IMR-90 (cell line): Measurements from ENCODE around the gene TMEM181. TPM values are rescaled to one million over a fixed set of nuclear protein-coding genes. Genes with fewer than 3 reads are reported as not detected.

ENCODE experiments used
- ATAC-seq: fragments of 200-7000 bp; cut with Tn5 transposase; 2 replicates; pipeline ENCODE4 v1.9.1; 2020; ENCODE audit warnings: low read depth, mild to moderate bottlenecking, moderate library complexity
- BruUV-seq: library from RNA; stranded (reverse); fragments of 400-500 nt; replicated peaks from 2 replicates; lab custom pipeline; 2021; lab: Mats Ljungman, UMichigan
- CTCF ChIA-PET: fragments of 300-600 bp; formaldehyde crosslinking; extraction: SDS; loops from one replicate; lab custom pipeline; 2021; ENCODE audit warnings: antibody characterized with exemption; lab: Yijun Ruan, JAX
- POLR2A ChIA-PET: fragments of 300-600 bp; sonication (Branson Sonifier 250); formaldehyde crosslinking; loops from one replicate; lab custom pipeline; 2022; ENCODE audit warnings: antibody characterized with exemption; ENCODE audit not compliant: unreplicated experiment; lab: Charles Lee
- DNase-seq: peaks from one replicate; pipeline ENCODE4 v3.0.0; 2013
- H2AFZ ChIP-seq: replicated peaks from 2 replicates; pipeline ENCODE3; 2013; ENCODE audit warnings: low read length, mild to moderate bottlenecking; ENCODE audit not compliant: poor library complexity
- H2AK5ac ChIP-seq: 2 replicates; pipeline ENCODE4 v1.6.1; 2013; ENCODE audit warnings: low read depth, low read length, inconsistent platforms
- H2AK9ac ChIP-seq: replicated peaks from 2 replicates; pipeline ENCODE3; 2013; ENCODE audit warnings: mild to moderate bottlenecking, low read depth, low read length, moderate library complexity; ENCODE audit not compliant: poor library complexity
- H2BK120ac ChIP-seq: 2 replicates; pipeline ENCODE4 v1.6.1; 2013; ENCODE audit warnings: low read depth, low read length, inconsistent platforms
- H2BK15ac ChIP-seq: 3 replicates; pipeline ENCODE4 v1.6.1; 2013; ENCODE audit warnings: low read depth, low read length, inconsistent platforms
- H2BK20ac ChIP-seq: 2 replicates; pipeline ENCODE4 v1.6.1; 2013; ENCODE audit warnings: low read depth, mild to moderate bottlenecking, inconsistent platforms, low read length, moderate library complexity
- H2BK5ac ChIP-seq: 2 replicates; pipeline ENCODE4 v1.6.1; 2013; ENCODE audit warnings: mild to moderate bottlenecking, low read depth, low read length, inconsistent platforms; ENCODE audit not compliant: poor library complexity, severe bottlenecking
- H3K14ac ChIP-seq: replicated peaks from 2 replicates; pipeline ENCODE4 v1.6.1; 2013; ENCODE audit warnings: low read depth, low read length, inconsistent platforms
- H3K18ac ChIP-seq: 2 replicates; pipeline ENCODE4 v1.6.1; 2013; ENCODE audit warnings: low read depth, low read length, control low read depth
- H3K23ac ChIP-seq: 2 replicates; pipeline ENCODE4 v1.6.1; 2013; ENCODE audit warnings: low read depth, low read length, inconsistent platforms
- H3K27ac ChIP-seq: 2 replicates; pipeline ENCODE4 v1.5.1; 2013; ENCODE audit warnings: mild to moderate bottlenecking, control low read depth, low read length; ENCODE audit not compliant: insufficient read depth
- H3K27me3 ChIP-seq: 2 replicates; pipeline ENCODE4 v1.6.1; 2013; ENCODE audit warnings: low read length; ENCODE audit not compliant: control insufficient read depth, insufficient read depth
- H3K36me3 ChIP-seq: 2 replicates; pipeline ENCODE4 v1.6.1; 2013; ENCODE audit warnings: low read length, mixed read lengths; ENCODE audit not compliant: control insufficient read depth, insufficient read depth
- H3K4ac ChIP-seq: 2 replicates; pipeline ENCODE4 v1.6.1; 2013; ENCODE audit warnings: low read depth, low read length, inconsistent platforms
- H3K4me1 ChIP-seq: 2 replicates; pipeline ENCODE4 v1.6.1; 2013; ENCODE audit warnings: low read length, mixed read lengths; ENCODE audit not compliant: control insufficient read depth, insufficient read depth
- H3K4me2 ChIP-seq: 2 replicates; pipeline ENCODE4 v1.6.1; 2013; ENCODE audit warnings: low read depth, mild to moderate bottlenecking, control low read depth, low read length, moderate library complexity
- H3K4me3 ChIP-seq: 2 replicates; pipeline ENCODE4 v1.5.1; 2013; ENCODE audit warnings: low read depth, mild to moderate bottlenecking, control low read depth, low read length, moderate library complexity; ENCODE audit not compliant: insufficient read depth
- H3K56ac ChIP-seq: 2 replicates; pipeline ENCODE4 v1.6.1; 2013; ENCODE audit warnings: low read length, inconsistent platforms; ENCODE audit not compliant: insufficient read depth; ENCODE audit errors: extremely low read depth
- H3K79me1 ChIP-seq, 2 experiments: 2 replicates each; pipeline ENCODE4 v1.6.1; 2013; ENCODE audit warnings: low read length in 2 of 2, inconsistent platforms in 1 of 2, low read depth in 1 of 2
- H3K9ac ChIP-seq: 2 replicates; pipeline ENCODE4 v1.6.1; 2013; ENCODE audit warnings: low read depth, low read length, control low read depth
- H3K9me1 ChIP-seq: 2 replicates; pipeline ENCODE4 v1.6.1; 2013; ENCODE audit warnings: low read length, inconsistent platforms; ENCODE audit not compliant: insufficient read depth
- H3K9me3 ChIP-seq: 2 replicates; pipeline ENCODE4 v1.6.1; 2013; ENCODE audit warnings: low read length; ENCODE audit not compliant: control insufficient read depth, insufficient read depth
- H4K20me1 ChIP-seq: 2 replicates; pipeline ENCODE4 v1.6.1; 2013; ENCODE audit warnings: low read length, inconsistent platforms; ENCODE audit not compliant: insufficient read depth
- H4K5ac ChIP-seq: 2 replicates; pipeline ENCODE4 v1.6.1; 2013; ENCODE audit warnings: mild to moderate bottlenecking, low read depth, low read length, control low read depth
- H4K8ac ChIP-seq, 2 experiments: 2 replicates each; pipeline ENCODE4 v1.6.1; 2013; ENCODE audit warnings: low read depth in 2 of 2, low read length in 2 of 2, control low read depth in 1 of 2, inconsistent platforms in 1 of 2
- H4K91ac ChIP-seq: 2 replicates; pipeline ENCODE4 v1.6.1; 2013; ENCODE audit warnings: low read depth, low read length, inconsistent platforms; ENCODE audit not compliant: insufficient read depth
- BHLHE40 ChIP-seq: fragments of 150-350 bp; IDR thresholded peaks from 2 replicates; pipeline ENCODE4 v1.6.1; 2016; ENCODE audit warnings: mild to moderate bottlenecking, low read depth, low read length
- CEBPB ChIP-seq: IDR thresholded peaks from 2 replicates; pipeline ENCODE4 v1.6.1; 2012; ENCODE audit warnings: low read depth, low read length, improper control_type of control experiment
- FOS ChIP-seq: fragments of 150-350 bp; IDR thresholded peaks from 2 replicates; pipeline ENCODE4 v1.6.1; 2016; ENCODE audit warnings: low read depth, low read length
- MAZ ChIP-seq: IDR thresholded peaks from 2 replicates; pipeline ENCODE4 v1.6.1; 2012; ENCODE audit warnings: low read depth, mild to moderate bottlenecking, low read length, improper control_type of control experiment, moderate library complexity, borderline replicate concordance
- MXI1 ChIP-seq: IDR thresholded peaks from 2 replicates; pipeline ENCODE4 v1.6.1; 2012; ENCODE audit warnings: low read depth, mild to moderate bottlenecking, low read length, moderate library complexity, borderline replicate concordance
- POLR2A ChIP-seq: IDR thresholded peaks from 2 replicates; pipeline ENCODE4 v1.6.1; 2012; ENCODE audit warnings: mild to moderate bottlenecking, low read depth, low read length
- RAD21 ChIP-seq: IDR thresholded peaks from 2 replicates; pipeline ENCODE4 v1.6.1; 2012; ENCODE audit warnings: low read length, improper control_type of control experiment
- RCOR1 ChIP-seq: IDR thresholded peaks from 2 replicates; pipeline ENCODE4 v1.6.1; 2012; ENCODE audit warnings: mild to moderate bottlenecking, low read length, improper control_type of control experiment; ENCODE audit not compliant: insufficient replicate concordance
- RFX5 ChIP-seq: IDR thresholded peaks from 2 replicates; pipeline ENCODE4 v1.8.0; 2012; ENCODE audit warnings: low read depth, mild to moderate bottlenecking, low read length, moderate library complexity
- SMC3 ChIP-seq: fragments of 150-350 bp; IDR thresholded peaks from 2 replicates; pipeline ENCODE4 v1.6.1; 2016; ENCODE audit warnings: low read depth, mild to moderate bottlenecking, antibody characterized with exemption, low read length, moderate library complexity
- WGBS, 2 experiments: methylation state at CpG; one replicate each; pipeline versions ENCODE4 v1.1.5 to v1.1.7; 2013; ENCODE audit warnings: missing lambda C conversion rate in 2 of 2; ENCODE audit not compliant: insufficient read length in 1 of 2; ENCODE audit errors: extremely low coverage in 2 of 2; 5-methylcytosine and 5-hydroxymethylcytosine counted together
- dilution Hi-C: fragments of 300-500 bp; cut with HindIII; formaldehyde crosslinking; loops from one replicate; pipeline ENCODE4 v1.14.3; 2018; ENCODE audit warnings: low sequenced_read_pairs; ENCODE audit not compliant: unreplicated experiment
- in situ Hi-C: fragments of 300-500 bp; cut with MboI; formaldehyde crosslinking; loops from 3 replicates; pipeline ENCODE4 v1.14.3; 2019; ENCODE audit warnings: low sequenced_read_pairs, inconsistent platforms, mixed read lengths
- intact Hi-C: fragments of 100-400 bp; cut with micrococcal nuclease; formaldehyde crosslinking; loops from 2 replicates; pipeline ENCODE4 v1.10.0; 2022
- polyA plus RNA-seq, 3 experiments: library from polyadenylated mRNA; depleted of rRNA; stranded (reverse); fragments of >200 nt; gene quantifications; 2 replicates each; pipeline ENCODE4 v1.2.3, GENCODE V29; 2012; ENCODE audit warnings: low replicate concordance in 1 of 3
- total RNA-seq: library from RNA; depleted of rRNA; stranded (reverse); fragments of >200 nt; gene quantifications from 2 replicates; pipeline ENCODE4 v1.2.3, GENCODE V29; 2012
- TF ChIP-seq, protein P1 (sequence below): fragments of 150-350 bp; IDR thresholded peaks from 2 replicates; pipeline ENCODE4 v1.6.1; 2016; ENCODE audit warnings: low read depth, mild to moderate bottlenecking, low read length, moderate library complexity, borderline replicate concordance
- TF ChIP-seq, protein P2 (sequence below): fragments of 150-350 bp; IDR thresholded peaks from 2 replicates; pipeline ENCODE4 v1.6.1; 2017; ENCODE audit warnings: mild to moderate bottlenecking, antibody characterized with exemption, low read length, low read depth

TMEM181 gene
- total and polyA plus RNA-seq, 2 of the 4 experiments (the other 2 are of a cell fraction) = 22.8 to 27.8 TPM

DNA sequence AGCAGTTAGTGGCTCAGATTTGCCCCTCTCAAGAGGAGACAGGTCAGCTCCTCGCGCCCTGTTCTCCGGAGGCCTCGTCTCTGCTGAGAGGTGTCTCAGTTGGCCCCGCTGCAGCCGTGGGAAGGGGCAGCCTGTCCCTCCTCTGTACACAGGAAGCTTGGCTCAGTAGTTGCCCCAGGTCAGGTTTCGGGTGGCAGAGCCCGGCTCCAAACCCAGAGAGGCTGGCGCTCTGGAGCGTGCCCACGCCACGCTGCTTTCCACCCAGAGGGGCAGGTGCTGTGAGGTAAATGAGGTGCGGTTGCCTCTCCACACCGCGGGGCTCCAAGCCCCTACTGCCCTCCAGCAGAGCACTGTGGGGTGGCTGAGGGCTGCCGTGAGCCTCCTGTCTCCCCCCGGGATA is 68.7 kb downstream of the TMEM181 start (continued):
- TF ChIP-seq SMC3 (no peak), POLR2A (no peak), MXI1 (no peak), RAD21 (no peak)

DNA sequence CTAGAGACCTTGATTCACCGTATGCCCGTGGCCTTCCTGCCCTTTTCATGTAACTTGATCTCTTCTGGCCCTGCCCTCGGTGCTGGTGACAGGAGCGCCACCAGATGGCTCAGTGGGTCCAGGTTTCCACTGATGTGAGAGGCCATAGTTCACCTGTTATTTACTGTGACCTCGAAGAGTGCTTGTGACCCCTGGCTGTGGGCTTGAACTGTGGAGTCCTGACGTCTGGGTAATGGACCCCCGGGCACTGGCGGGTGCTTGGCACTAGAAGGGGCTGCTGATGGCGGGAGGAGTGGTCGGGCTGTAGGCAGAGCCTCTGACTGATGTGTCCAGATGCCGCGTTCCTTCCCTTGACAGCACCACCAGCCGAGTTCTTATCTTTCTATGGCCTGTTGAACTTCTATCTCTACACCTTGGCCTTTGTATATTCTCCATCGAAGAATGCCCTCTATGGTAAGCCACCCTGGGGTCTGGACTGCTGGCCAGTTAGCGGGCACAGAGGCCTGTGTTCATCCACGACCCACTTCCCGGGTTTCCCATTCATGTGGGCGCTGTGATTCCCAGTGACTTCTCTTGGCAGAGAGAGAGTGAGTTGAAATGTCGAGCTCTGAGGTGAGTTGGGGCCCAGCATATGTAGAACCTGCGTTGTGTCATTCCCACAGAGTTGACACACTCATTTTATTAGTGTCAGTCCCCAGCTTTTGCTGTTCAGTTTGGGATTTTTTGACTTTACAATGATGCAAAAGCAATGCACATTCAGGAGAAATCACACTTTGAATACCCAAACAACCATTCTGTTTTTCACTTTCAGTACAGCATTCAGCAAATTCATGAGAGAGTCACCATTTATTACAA is 69.7 kb downstream of the TMEM181 start:
- H2BK120ac ChIP-seq = no peak overlapping the region
- TF ChIP-seq RAD21 (peak; percentile 30), RFX5 (no peak), BHLHE40 (no peak), SMC3 (peak; percentile 17; the same call in 1 of the 2 replicates), CEBPB (no peak), FOS (no peak), MAZ (no peak), RCOR1 (no peak)
- TF ChIP-seq, protein P1, sequence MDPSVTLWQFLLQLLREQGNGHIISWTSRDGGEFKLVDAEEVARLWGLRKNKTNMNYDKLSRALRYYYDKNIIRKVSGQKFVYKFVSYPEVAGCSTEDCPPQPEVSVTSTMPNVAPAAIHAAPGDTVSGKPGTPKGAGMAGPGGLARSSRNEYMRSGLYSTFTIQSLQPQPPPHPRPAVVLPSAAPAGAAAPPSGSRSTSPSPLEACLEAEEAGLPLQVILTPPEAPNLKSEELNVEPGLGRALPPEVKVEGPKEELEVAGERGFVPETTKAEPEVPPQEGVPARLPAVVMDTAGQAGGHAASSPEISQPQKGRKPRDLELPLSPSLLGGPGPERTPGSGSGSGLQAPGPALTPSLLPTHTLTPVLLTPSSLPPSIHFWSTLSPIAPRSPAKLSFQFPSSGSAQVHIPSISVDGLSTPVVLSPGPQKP = no peak
- TF ChIP-seq, protein P2, sequence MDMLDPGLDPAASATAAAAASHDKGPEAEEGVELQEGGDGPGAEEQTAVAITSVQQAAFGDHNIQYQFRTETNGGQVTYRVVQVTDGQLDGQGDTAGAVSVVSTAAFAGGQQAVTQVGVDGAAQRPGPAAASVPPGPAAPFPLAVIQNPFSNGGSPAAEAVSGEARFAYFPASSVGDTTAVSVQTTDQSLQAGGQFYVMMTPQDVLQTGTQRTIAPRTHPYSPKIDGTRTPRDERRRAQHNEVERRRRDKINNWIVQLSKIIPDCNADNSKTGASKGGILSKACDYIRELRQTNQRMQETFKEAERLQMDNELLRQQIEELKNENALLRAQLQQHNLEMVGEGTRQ = no peak

More for the DNA sequence above, 69.7 kb downstream of the TMEM181 start:
- no peak overlapping the region for H2BK15ac ChIP-seq
- dilution Hi-C loops (no loop called here), in situ Hi-C loops (loop anchor here (25.0 kb wide), 1 partner anchor 1083 kb away; no protein-coding TSS in a partner anchor), intact Hi-C loops (no loop called here)
- H4K8ac ChIP-seq = no peak overlapping the region
- no peak overlapping the region for H3K14ac ChIP-seq
- H3K4me2 ChIP-seq = no peak overlapping the region
- CTCF ChIA-PET = no interaction called here
- H2AK9ac ChIP-seq = no peak overlapping the region
- DNase-seq = no peak
- H3K23ac ChIP-seq = no peak overlapping the region
- H3K9me1 ChIP-seq = peaks cover 15% of the 10 kb centered on the region
- peaks cover 36% of the 10 kb centered on the region for H3K36me3 ChIP-seq
- POLR2A ChIA-PET = no interaction called here
- H2BK5ac ChIP-seq = no peak overlapping the region
- no peak overlapping the region for H3K18ac ChIP-seq
- no peak overlapping the region for H3K56ac ChIP-seq
- H2AFZ ChIP-seq = no peak overlapping the region
- 90% methylated on average over 14 of the region's 20 CpGs; no CpG with 5 or more reads in 1 of the 2 experiments for WGBS, 2 experiments
- no peak overlapping the region for H4K5ac ChIP-seq
- no peak overlapping the region for H3K4me3 ChIP-seq
- no peak overlapping the region for H4K91ac ChIP-seq
- H3K79me1 ChIP-seq = peaks cover 0 to 56% of the 10 kb centered on the region in 2 experiments
- no peak overlapping the region for H3K9ac ChIP-seq
- H3K4me1 ChIP-seq = peaks cover 14% of the 10 kb centered on the region
- peaks cover 9% of the 10 kb centered on the region; the same call in 1 of the 2 replicates for H4K20me1 ChIP-seq
- no peak overlapping the region for H3K4ac ChIP-seq
- BruUV-seq = no TSS peak
- no peak overlapping the region for H3K27ac ChIP-seq
- no peak overlapping the region for H2AK5ac ChIP-seq
- no peaks in the 10 kb centered on the region for H3K27me3 ChIP-seq
- H3K9me3 ChIP-seq = no peaks in the 10 kb centered on the region
- H2BK20ac ChIP-seq = no peak overlapping the region
- ATAC-seq = no peak
